GM18498 (cell line): ENCODE results near the gene DNAH9.

ENCODE experiments used
- ATAC-seq: cut with Tn5 transposase; IDR thresholded peaks from one replicate; pipeline ENCODE4 v1.9.1; 2021; ENCODE audit warnings: mild to moderate bottlenecking, moderate library complexity; ENCODE audit not compliant: unreplicated experiment

DNAH9 gene

GRCh38 chr17:11651089-11651488, 52.8 kb downstream of the DNAH9 start:
- ATAC-seq, result no peak

- ATAC-seq, result no peak
These were observed 70.3 kb downstream of the DNAH9 start for GRCh38 chr17:11668618-11669017.

GRCh38 chr17:11671126-11671525, 72.9 kb downstream of the DNAH9 start:
- ATAC-seq, result no peak

GRCh38 chr17:11682646-11683045, 84.4 kb downstream of the DNAH9 start:
- no peak for ATAC-seq

GRCh38 chr17:11690681-11691080, 92.4 kb downstream of the DNAH9 start:
- ATAC-seq, result no peak

DNA sequence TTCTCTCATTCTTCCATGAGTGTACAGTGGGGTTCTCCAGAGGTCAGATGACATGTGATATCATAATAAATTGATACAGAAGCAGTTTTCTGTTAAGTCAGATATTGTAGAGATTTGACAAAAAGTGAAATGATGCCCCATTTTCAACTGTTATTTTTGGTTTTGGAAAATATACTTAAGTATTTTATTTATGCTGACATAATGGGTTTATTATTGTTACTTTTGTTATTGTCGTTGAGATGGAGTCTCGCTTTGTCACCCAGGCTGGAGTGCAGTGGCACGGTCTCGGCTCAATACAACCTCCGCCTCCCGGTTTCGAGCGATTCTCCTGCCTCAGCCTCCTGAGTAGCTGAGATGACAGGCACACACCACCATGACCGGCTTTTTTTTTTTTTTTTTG, 94.4 kb downstream of the DNAH9 start:
- no peak for ATAC-seq

DNA sequence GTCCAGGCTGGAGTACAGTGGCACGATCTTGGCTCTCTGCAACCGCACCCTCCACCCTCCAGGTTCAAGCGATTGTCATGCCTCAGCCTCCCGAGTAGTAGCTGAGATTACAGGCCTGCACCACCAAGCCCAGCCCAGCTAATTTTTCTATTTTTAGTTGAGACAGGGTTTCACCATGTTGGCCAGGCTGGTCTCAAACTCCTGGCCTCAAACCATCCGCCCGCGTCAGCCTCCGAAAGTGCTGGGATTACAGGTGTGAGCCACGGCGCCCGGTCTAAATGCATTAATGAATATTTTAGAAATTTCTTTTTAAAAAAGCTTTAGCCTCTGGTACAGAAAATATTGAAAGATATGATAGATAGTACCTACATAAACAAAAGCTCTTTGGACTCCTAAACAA, 95.0 kb downstream of the DNAH9 start:
- no peak for ATAC-seq

- no peak for ATAC-seq
These were observed 102.4 kb downstream of the DNAH9 start for GRCh38 chr17:11700668-11701067.

DNA sequence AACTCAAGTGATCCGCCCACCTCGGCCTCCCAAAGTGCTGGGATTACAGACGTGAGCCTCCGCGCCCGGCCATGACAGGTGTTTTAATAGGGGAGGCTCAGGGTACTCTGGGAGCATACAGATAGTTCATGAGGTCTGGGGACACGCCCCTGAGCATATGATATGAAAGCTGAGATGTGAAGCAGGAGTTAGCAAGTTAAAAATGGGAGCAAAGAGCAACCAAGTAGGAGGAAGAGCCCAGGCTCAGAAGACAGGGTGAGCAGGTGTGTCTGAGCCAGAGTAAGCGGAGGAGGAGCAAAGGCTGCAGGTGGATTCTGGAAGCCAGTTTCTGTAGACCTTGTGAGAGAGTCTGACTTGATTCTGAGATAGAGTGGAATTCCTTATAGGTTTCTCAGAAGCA, 103.6 kb downstream of the DNAH9 start:
- no peak for ATAC-seq

- ATAC-seq, result no peak
These were observed 105.8 kb downstream of the DNAH9 start for GRCh38 chr17:11704041-11704440.

GRCh38 chr17:11705111-11705510, 106.8 kb downstream of the DNAH9 start:
- no peak for ATAC-seq

GRCh38 chr17:11707586-11707985, 109.3 kb downstream of the DNAH9 start:
- ATAC-seq, result no peak

GRCh38 chr17:11712456-11712855, 114.2 kb downstream of the DNAH9 start:
- no peak for ATAC-seq

GRCh38 chr17:11719203-11719602, 120.9 kb downstream of the DNAH9 start:
- no peak for ATAC-seq

- no peak for ATAC-seq
These were observed 121.6 kb downstream of the DNAH9 start for GRCh38 chr17:11719856-11720255.

DNA sequence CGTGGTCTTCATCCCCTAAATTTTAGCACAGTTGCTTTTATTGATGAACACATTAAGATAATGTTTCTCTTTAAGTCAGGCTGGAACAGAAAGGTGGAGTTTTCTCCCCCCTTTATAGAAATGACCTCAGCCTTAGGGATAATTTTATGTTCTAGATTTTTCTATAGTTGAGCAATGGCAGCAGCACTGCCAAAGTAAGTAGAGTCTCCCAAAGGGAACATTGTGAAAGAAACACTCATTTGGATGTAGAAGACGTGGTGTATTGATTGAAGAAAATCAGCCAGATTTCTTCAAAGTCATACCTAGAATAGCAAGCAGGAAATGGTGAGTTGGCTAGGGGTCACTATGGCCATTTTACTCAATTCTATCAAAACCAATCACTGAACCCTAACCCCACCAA, 122.5 kb downstream of the DNAH9 start:
- ATAC-seq, result no peak

GRCh38 chr17:11730747-11731146, 132.5 kb downstream of the DNAH9 start:
- no peak for ATAC-seq

DNA sequence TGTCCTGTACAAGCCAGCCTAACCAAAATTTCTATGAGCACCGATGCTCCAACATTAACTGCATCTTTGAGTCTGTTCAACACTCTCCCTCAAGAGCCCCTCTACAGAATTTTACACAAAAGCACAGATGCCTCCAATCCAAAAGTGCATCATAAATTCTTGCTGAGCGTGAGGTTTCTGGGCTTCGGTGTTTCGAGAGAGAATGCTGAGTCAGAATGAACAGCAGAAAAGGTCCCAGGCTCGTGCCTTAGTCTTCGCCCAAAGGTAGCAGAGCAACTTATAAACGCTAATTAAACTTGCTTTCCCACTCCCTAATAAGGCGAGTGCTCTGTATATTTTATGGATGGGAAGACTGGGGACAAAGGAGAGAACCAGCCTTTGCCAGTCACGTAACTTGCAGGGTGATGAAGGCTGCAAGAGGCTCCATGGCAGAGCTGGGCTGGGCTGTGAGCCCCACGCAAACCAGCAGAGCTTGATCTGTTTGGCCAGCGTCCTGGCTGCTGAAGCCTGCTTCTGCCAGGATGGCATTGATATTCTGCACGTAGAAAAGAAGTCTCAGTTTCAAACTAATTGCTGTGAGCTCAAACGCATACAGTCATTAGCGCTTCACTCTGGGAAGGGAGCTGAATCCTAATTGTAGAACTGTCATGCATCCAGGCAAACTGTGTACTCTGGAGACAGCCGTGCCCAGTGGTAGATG, 138.5 kb downstream of the DNAH9 start:
- no peak for ATAC-seq

GRCh38 chr17:11737313-11737679, 139.0 kb downstream of the DNAH9 start:
- no peak for ATAC-seq

DNA sequence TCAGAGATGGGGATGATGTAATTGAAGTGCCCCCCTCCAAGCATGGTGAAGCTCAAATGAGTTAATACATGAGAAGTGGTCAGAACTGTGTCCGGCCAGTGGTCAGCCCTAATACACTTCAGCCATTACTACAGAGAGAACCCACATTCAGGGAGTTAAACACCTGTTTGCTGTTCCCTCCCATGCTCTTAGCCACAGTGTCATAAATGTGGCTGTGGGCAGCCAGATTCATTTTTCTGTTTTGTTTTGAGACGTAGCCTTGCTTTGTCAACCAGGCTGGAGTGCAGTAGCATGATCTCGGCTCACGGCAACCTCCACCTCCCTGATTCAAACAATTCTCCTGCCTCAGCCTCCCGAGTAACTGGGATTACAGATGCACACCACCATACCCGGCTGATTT, 139.9 kb downstream of the DNAH9 start:
- ATAC-seq, result no peak

DNA sequence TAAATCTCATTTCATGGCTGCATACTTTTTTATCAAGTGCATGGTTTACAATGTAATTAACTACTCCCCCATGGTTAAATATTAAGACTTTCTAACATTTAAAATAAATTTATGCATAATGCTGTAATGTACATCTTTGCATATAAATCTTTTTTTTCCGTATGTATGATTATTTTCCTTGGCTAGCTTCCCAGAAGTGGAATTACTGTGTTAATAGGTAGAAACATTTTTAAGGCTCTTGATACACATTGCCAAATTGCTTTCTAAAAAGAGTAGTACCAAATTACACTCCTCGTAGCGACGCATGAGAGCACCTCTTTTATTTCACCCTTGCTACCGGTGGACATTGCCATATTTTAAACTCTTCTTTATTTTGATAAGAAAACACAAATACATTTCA, 141.1 kb downstream of the DNAH9 start:
- ATAC-seq, result no peak

GRCh38 chr17:11739848-11740247, 141.6 kb downstream of the DNAH9 start:
- no peak for ATAC-seq

DNA sequence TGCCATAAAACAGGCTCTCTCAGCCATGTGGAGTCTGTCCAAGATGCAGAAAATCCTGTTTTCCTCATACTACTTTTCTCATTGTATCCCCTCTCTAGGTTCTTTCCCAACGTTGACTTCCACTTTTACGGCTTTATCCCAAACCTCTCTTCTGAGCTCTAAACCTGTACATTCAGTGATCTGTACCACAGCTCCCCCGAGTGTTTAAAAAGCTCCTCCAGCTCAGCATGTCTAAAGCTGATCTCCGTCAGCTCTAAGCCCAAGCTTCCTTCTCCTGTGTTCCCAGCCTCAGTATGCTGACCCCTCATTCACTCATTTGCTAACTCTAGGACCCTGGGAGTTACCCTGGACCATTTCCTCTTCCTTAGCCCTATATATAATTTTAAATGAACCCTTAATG, 144.6 kb downstream of the DNAH9 start:
- no peak for ATAC-seq
